Activated B cell treated with CpG ODN at 0.5 μM for 24 hours (primary cell): ENCODE measurements around the gene NELFA. TPM values are rescaled to one million over a fixed set of nuclear protein-coding genes. Genes with fewer than 3 reads are reported as not detected.

Experiments used
- ATAC-seq: fragments of 200-7000 bp; cut with Tn5 transposase; one replicate; pipeline ENCODE4 v1.10.0; 2021; ENCODE audit warnings: low read depth, mild to moderate bottlenecking, moderate library complexity
- CTCF ChIA-PET: fragments of 350-600 bp; sonication (Branson Sonifier 250); formaldehyde crosslinking; loops from one replicate; lab custom pipeline; 2021; ENCODE audit warnings: antibody characterized with exemption; lab: Charles Lee
- POLR2A ChIA-PET: fragments of 350-600 bp; sonication (Branson Sonifier 250); formaldehyde crosslinking; loops from one replicate; lab custom pipeline; 2021; ENCODE audit warnings: antibody characterized with exemption; lab: Charles Lee
- DNase-seq: peaks from one replicate; pipeline ENCODE4 v3.0.0; 2022
- H3K27ac Mint-ChIP-seq: one replicate; pipeline ENCODE4 v1.8.0; 2020; ENCODE audit warnings: mixed read lengths
- H3K27me3 Mint-ChIP-seq: one replicate; pipeline ENCODE4 v1.8.0; 2021; ENCODE audit warnings: mixed read lengths
- H3K36me3 Mint-ChIP-seq: one replicate; pipeline ENCODE4 v1.8.0; 2021; ENCODE audit warnings: low read depth, mixed read lengths
- H3K4me1 Mint-ChIP-seq: one replicate; pipeline ENCODE4 v1.8.0; 2021; ENCODE audit warnings: mixed read lengths
- H3K4me3 Mint-ChIP-seq: one replicate; pipeline ENCODE4 v1.8.0; 2020; ENCODE audit warnings: mild to moderate bottlenecking, mixed read lengths
- H3K9me3 Mint-ChIP-seq: one replicate; pipeline ENCODE4 v1.8.0; 2020; ENCODE audit warnings: mixed read lengths
- CTCF ChIP-seq: fragments of 200-600 bp; IDR thresholded peaks from one replicate; pipeline ENCODE4 v1.8.0; 2022; ENCODE audit warnings: antibody characterized with exemption, mild to moderate bottlenecking
- intact Hi-C: fragments of 100-400 bp; cut with micrococcal nuclease; formaldehyde crosslinking; loops from one replicate; pipeline ENCODE4 v1.15.1; 2024
- total RNA-seq: library from RNA; stranded (reverse); gene quantifications from 2 replicates; pipeline ENCODE4 v1.2.3, GENCODE V29; 2022

Gene NELFA
- total RNA-seq, 1 donor from 2014 or later = 49.9 TPM

GRCh38 chr4:1976416-1977352 is 32.1 kb downstream of the NELFA start:
- H3K27ac Mint-ChIP-seq = no peak overlapping the region
- ATAC-seq (no peak), DNase-seq (no peak)
- no peaks in the 10 kb centered on the region for H3K4me1 Mint-ChIP-seq
- H3K36me3 Mint-ChIP-seq = peaks cover 68% of the 10 kb centered on the region
- no peaks in the 10 kb centered on the region for H3K27me3 Mint-ChIP-seq
- CTCF ChIA-PET = no interaction called here
- intact Hi-C loops = no loop called here
- POLR2A ChIA-PET = no interaction called here
- no peak overlapping the region for H3K4me3 Mint-ChIP-seq
- TF ChIP-seq CTCF = no peak
- H3K9me3 Mint-ChIP-seq = no peaks in the 10 kb centered on the region

- POLR2A ChIA-PET = no interaction called here
- H3K36me3 Mint-ChIP-seq = peaks cover 64% of the 10 kb centered on the region
- no peak for TF ChIP-seq CTCF
Measured at GRCh38 chr4:1975880-1976279, 32.9 kb downstream of the NELFA start.

GRCh38 chr4:1975391-1975801 is 33.4 kb downstream of the NELFA start:
- Mint-ChIP-seq H3K4me3 (no peak overlapping the region), H3K27ac (no peak overlapping the region), H3K9me3 (no peaks in the 10 kb centered on the region), H3K27me3 (no peaks in the 10 kb centered on the region), H3K4me1 (no peaks in the 10 kb centered on the region), H3K36me3 (peaks cover 63% of the 10 kb centered on the region)
- no peak for ATAC-seq
- CTCF ChIA-PET = no interaction called here
- no peak for DNase-seq
- intact Hi-C loops = no loop called here
- no peak for TF ChIP-seq CTCF
- POLR2A ChIA-PET = no interaction called here

More at GRCh38 chr4:1975880-1976279, 32.9 kb downstream of the NELFA start:
- CTCF ChIA-PET = no interaction called here
- DNase-seq (no peak), ATAC-seq (no peak)
- intact Hi-C loops = no loop called here
- Mint-ChIP-seq H3K9me3 (no peaks in the 10 kb centered on the region), H3K4me3 (no peak overlapping the region), H3K4me1 (no peaks in the 10 kb centered on the region), H3K27me3 (no peaks in the 10 kb centered on the region), H3K27ac (no peak overlapping the region)

- POLR2A ChIA-PET = no interaction called here
Measured at GRCh38 chr4:1974840-1975239, 33.9 kb downstream of the NELFA start.

More at GRCh38 chr4:1974840-1975239, 33.9 kb downstream of the NELFA start:
- Mint-ChIP-seq H3K4me1 (no peaks in the 10 kb centered on the region), H3K27me3 (no peaks in the 10 kb centered on the region), H3K9me3 (no peaks in the 10 kb centered on the region), H3K27ac (no peak overlapping the region), H3K36me3 (peaks cover 62% of the 10 kb centered on the region), H3K4me3 (no peak overlapping the region)
- TF ChIP-seq CTCF = no peak
- no peak for ATAC-seq
- no peak for DNase-seq
- CTCF ChIA-PET = no interaction called here
- intact Hi-C loops = no loop called here
